LNCaP clone FGC (cell line): ENCODE data around the gene ZNF24.

Experiments used
- DNase-seq: peaks from one replicate; pipeline ENCODE4 v3.0.0-alpha.2; 2011; ENCODE audit warnings: low read depth
- H3K4me3 ChIP-seq: 2 replicates; pipeline ENCODE4 v1.5.1; 2011; ENCODE audit warnings: mild to moderate bottlenecking, low read depth, low read length, control low read depth
- TF ChIP-seq, protein P1 (sequence below): IDR thresholded peaks from 2 replicates; pipeline ENCODE4 v1.5.1; 2012; ENCODE audit warnings: mild to moderate bottlenecking; ENCODE audit not compliant: control insufficient read depth, insufficient read depth; ENCODE audit errors: extremely low read depth

ZNF24 gene

DNA sequence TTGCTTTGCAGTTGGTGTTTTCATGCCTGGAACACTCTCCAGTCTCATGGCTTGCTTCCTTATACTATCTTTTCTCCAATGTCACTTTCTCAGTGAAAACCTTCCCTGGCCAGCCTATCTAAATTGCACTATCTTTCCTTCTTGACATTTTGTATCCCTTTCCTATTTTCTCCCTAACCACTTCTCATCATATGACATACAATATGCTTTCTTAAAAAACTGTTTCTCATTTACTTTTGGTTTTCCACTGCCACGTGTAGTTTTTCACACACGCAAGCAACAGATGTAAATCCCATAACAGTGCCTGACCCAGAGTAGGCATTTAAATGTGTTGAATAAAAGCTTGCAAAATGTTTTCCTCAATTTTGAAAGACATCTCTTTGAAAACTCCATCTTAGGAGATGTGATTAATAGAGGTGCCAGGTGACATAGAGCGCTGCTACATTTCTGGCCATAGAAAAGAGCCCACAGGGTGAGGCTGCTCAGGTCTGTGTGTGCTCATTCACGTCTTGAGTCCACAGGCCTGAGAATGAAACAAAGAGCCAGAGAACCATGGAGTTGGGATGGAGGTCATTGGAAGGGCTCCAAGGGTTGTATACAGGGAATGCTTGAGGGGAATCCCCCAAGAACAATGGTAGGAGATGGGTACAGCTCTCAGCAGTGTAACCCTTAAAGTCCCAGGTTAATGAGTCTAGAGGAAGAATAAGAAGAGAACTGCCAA, 12.7 kb downstream of the ZNF24 start:
- no peak overlapping the region for H3K4me3 ChIP-seq
- TF ChIP-seq, protein P1, sequence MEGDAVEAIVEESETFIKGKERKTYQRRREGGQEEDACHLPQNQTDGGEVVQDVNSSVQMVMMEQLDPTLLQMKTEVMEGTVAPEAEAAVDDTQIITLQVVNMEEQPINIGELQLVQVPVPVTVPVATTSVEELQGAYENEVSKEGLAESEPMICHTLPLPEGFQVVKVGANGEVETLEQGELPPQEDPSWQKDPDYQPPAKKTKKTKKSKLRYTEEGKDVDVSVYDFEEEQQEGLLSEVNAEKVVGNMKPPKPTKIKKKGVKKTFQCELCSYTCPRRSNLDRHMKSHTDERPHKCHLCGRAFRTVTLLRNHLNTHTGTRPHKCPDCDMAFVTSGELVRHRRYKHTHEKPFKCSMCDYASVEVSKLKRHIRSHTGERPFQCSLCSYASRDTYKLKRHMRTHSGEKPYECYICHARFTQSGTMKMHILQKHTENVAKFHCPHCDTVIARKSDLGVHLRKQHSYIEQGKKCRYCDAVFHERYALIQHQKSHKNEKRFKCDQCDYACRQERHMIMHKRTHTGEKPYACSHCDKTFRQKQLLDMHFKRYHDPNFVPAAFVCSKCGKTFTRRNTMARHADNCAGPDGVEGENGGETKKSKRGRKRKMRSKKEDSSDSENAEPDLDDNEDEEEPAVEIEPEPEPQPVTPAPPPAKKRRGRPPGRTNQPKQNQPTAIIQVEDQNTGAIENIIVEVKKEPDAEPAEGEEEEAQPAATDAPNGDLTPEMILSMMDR = no peak
- no peak for DNase-seq

DNA sequence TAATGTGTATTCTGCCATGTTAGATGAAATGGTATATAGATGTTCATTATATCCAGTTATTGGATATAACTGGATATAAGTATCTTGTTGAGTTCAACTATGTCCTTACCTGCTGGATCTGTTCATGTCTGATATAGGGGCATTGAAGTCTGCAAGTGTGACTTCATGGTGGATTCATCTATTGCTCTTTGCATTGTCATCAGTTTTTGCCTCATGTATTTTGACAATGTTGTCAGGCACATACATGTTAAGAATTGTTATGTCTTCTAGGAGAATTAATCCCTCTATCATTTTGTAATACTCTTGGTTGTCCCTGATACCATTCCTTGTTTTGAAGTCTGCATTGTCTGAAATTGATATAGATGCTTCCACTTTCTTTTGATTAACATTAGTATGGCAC, 15.4 kb downstream of the ZNF24 start:
- H3K4me3 ChIP-seq = no peak overlapping the region
- TF ChIP-seq, protein P1 = no peak
- DNase-seq = no peak

DNA sequence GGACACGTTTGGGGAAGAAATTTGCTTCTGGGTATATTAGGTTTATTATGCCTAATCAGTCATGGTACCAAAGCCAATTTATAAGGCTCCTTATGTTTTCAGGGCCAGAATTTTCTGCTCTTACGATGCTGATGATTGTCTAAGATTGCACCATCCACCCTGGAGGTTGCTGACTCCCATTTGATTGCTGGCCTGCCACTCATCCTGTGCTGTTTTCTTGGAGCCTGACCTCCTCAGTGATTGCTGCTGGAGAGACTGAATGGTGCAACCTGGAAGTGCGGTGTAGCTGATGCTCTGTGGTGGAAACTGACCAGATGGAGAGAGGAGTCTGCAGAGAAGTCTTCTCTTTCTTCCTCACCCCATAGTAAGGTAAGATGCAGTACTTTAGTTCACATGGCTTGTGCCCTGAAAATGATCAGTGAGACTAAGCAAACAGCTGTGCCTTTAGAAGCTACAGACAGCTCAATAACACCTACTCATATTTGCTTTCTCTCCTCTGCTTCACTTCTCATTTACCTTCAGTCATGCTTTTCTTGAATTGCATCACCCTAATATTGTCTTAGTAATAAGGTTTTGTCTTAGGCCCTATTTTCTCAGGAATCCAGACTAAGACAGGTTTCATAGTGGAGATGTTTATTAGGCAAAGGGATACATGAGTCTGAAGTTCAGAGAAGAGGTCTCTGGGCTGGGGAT, 17.4 kb downstream of the ZNF24 start:
- no peak overlapping the region for H3K4me3 ChIP-seq
- no peak for DNase-seq
- TF ChIP-seq, protein P1 = no peak

DNA sequence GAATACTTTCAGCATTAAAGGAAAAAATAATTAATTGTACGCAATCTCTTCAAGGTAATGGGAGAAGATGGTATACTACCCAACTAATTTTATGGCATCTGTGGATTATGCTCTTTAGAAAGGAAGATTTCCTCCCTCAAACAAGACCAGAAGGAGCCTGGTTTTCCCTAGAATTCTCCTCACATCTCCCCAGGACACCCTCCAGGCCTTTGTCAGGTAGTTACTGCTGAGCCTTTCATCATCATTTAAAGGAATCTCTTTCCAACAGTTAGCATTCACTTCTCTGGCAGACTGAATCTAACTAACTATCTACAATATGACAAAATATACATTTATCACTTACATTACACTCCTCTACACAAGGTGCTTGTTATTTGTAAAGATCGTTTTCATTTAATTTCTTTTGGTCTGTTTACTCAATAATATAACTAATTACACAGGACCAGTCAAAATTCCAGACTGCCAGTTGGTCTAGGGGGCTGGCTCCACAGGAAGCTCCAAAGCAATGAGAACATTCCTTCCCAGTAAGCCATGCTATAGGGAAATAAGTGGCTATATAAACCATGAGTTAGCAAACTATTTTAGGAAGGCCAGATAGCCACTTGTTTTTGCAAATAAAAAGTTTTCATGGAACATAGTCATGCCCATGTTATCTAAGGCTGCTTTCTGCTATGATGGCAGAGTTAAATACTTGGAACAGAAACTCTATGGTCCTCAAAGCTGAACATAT, 19.1 kb downstream of the ZNF24 start:
- no peak overlapping the region for H3K4me3 ChIP-seq
- TF ChIP-seq, protein P1 = no peak
- no peak for DNase-seq

DNA sequence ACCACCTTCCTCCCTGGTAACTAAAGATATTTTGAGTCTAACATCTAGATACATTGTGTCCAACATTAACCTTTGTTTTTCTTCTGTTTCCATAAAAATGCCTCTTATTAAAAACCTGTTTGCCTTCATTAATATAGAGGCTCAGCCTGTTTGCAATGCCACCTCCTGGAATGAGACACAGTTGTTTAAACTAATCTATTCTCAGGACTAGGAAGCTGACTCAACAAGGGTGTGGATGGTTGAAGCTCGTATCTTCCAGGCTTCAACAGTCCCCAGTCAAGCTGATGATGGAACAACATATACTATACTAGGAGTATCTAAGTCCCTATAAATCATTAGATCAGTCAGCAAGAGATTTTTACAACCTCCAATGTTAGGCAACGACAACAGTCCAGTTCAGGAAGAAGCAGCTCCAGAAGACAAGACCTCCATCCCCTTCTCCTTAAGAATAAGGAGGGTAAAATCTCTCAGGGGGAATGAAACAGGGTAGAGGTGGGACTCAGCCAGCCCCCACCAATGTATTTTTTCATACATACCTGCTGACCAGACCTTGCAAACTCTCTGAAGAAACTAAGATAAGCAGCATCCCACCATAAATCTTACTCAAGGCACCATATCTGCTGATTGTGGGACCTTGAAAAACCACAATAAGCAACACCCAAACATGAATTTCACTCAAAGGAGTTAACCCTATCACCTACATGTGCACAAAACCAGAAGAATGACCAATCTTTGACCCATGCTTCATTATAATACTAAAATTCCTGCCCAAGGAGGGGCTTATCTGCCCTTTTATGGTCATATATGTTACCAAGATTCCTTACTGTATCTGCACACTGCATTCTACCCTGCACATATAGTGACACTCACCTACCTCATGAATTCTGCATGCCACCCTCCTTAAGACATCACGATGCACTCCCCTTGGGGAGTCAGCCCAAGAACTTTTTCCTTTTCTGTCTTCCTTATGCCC, 21.4 kb downstream of the ZNF24 start:
- no peak overlapping the region for H3K4me3 ChIP-seq
- no peak for DNase-seq
- TF ChIP-seq, protein P1 = no peak

DNA sequence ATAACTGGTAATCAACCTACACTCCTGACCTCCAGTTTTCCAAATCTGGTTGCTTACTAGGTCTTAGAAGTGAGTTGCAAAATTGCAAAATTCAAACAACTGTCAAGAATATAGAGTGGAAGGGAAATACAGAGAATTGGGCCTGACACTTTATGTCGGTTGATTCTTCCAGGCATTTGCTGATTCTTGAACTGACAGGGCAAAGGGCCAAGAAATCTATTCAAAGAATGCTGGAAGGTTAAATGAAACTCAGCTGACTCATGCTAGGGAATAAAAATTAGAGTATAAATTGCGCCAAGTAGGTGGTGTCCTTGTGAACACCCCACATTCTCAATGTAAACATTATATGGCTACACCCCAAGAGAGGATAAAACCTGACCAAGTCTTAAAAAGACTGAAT, 32.7 kb downstream of the ZNF24 start:
- TF ChIP-seq, protein P1 = no peak
- DNase-seq = no peak
- no peak overlapping the region for H3K4me3 ChIP-seq
